Suprapubic skin (tissue), 3 donors: ENCODE data around the gene TEX28.

Experiments
- CTCF ChIP-seq, 2 donors: fragments of 200-600 bp in 1 of 2; fragments of 450-650 bp in 1 of 2; sonication (generic) in 1 of 2; IDR thresholded peaks; one replicate each; pipeline ENCODE4 v1.5.1; 2016 to 2019; ENCODE audit warnings: antibody characterized with exemption in 2 of 2, mild to moderate bottlenecking in 1 of 2, moderate library complexity in 1 of 2
- EP300 ChIP-seq: sonication (generic); formaldehyde crosslinking; IDR thresholded peaks from one replicate; pipeline ENCODE4 v1.6.1; 2017; ENCODE audit warnings: antibody characterized with exemption
- POLR2A ChIP-seq, 2 donors: fragments of 450-650 bp; IDR thresholded peaks; one replicate each; pipeline ENCODE4 v1.6.1; 2017; ENCODE audit warnings: antibody characterized with exemption in 2 of 2, mild to moderate bottlenecking in 2 of 2, moderate library complexity in 2 of 2

- TF ChIP-seq CTCF (IDR thresholded peaks at IDR 0.05) (peak; percentile 57 to 58), EP300 (no peak), POLR2A (IDR thresholded peaks at IDR 0.05) (no peak)
Observed at GRCh38 chrX:154308108-154308946, 13.4 kb upstream of the TEX28 start.
